GM10847 (cell line): ENCODE data around the gene TMEM229B.

ENCODE experiments used
- POLR2A ChIP-seq: IDR thresholded peaks from 2 replicates; pipeline ENCODE4 v1.6.1; 2011; ENCODE audit not compliant: insufficient read length; ENCODE audit errors: extremely low read depth

The TMEM229B gene

DNA sequence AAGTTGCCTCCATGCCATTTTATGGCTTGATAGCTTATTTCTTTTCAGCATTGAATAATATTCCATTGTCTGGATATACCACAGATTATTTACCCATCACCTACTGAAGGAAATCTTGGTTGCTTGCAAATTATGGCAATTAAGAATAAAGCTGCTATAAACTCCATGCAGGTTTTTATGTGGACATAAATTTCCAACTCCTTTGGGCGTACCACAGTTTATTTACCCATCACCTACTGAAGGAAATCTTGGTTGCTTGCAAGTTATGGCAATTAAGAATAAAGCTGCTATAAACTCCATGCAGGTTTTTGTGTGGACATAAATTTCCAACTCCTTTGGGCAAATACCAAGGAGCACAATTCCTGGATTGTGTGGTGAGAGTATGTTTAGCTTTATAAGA, 32.0 kb upstream of the TMEM229B start:
- no peak for TF ChIP-seq POLR2A

DNA sequence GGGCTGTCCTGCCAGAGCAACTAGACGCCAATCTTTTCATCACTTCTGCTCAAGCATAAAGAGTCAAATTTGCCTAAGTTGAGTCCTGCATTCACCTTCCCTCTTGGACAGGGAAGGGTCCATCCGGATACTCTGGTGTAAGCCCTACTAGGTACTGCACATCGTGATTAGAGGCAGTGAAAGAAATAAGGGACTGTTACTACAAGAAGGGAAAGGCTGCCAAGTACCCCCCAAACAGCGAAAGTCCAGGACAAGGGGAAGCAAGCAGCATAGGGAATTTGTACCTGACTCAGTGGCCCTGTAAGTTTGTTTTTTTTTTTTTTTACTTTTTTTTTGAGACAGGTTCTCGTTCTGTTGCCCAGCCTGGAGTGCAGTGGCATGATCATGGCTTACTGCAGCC, 30.9 kb upstream of the TMEM229B start:
- no peak for TF ChIP-seq POLR2A

DNA sequence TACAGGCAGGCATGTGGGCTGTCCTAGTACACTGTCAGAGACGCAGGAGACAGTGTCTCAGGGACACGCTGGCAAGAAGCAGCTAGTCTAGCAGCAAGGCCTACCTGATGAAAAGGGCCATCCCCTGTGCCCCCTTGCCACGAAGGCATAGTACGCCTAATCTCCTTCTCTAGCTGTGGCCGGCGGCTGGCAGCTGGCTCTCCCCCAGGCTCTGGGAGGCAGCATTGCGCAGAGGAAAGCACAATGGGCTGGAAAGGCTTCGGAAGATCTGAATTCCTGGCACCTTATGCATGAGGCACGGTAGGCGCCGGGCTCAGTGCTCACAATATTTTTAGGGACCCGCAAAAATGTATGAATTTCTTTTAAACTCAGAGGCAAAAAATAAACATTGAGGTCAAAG, 28.6 kb upstream of the TMEM229B start:
- no peak for TF ChIP-seq POLR2A

DNA sequence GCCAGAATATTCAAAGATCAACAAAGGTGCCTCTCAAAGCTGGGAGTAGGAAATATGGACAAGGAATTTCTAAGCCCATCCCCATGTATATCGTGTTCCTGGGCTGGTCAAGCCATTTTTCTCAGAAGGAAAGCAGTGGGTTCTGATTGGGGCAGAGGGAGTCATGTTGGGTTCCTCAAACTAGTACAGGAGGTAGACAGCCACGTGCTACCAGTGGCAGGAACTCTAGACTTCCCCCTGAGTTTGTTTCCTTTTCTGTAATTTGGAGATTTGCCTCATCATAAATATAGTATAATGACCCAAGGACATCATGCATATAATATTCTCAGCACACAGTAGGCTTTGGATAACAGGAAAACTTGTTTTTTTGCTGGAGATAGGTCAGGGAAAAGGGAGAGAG, 28.2 kb upstream of the TMEM229B start:
- TF ChIP-seq POLR2A = no peak

DNA sequence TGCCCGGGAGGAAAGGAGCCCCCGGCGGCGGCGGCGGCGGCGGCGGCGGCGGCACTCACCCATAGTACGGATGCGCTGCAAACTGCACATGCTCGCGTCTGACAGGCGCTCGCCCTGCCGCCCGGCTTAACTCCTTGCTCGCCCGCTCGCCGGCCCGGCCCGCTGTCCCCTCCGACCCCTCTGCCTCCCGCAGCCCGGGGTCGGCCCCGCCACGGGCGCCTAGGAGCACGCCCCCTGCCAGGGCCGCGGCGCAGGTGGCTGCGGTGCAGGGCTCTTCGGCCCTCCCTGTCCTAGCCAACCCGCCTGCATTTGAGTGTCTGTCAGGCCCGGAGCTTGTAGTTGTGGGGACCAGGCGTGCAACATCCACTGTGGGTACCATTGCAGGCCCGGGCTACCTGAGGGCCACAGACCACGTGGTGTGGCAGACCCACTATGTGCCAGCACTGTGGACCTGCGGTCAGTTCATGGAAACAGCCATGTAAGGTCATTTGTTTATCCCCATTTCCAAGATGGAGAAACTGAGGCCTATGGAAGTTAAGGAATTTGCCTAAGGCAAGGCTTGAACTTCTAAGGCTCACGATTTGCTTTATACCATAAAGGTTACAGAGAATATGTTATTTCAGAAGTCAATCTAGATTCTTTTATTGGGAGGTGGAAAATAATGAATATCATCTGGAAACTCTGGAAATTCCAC, 27.0 kb upstream of the TMEM229B start:
- no peak for TF ChIP-seq POLR2A

DNA sequence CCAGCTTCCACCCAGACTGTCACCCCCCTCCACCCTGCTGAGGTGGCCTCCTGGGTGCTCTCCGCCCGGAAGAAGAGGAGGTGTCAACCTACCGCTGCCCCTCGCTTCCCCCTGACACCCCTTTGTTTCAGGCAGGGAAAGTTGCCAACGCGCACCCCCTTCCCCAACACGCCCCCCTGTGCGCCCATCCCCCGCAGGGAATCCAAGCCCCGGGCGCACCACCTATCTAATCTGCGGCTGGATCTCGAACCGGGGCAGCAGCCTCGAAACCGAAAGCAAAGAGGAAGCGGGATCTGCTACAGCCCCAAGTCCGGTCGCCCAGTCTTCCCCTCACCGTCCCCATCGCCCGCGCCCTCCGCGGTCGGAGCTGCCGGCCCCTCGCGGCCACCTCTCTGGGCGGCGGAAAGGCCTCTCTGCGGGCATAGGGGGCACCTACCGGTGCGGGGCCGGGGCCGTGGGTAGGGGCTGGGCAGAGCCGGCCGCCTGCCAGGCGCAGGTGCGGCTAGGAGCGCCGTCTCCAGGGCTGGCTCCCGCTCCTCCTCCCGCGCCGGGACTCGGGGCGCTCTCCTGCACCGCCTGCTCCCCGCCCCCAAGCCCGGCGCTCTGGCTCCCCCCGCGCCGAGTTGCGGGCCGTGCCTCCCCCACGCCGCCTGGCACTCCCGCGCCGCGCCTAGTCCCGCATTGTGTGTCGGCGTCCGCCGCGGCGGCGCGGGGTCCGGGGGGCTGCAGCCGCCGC, 26.3 kb upstream of the TMEM229B start:
- TF ChIP-seq POLR2A = no peak

DNA sequence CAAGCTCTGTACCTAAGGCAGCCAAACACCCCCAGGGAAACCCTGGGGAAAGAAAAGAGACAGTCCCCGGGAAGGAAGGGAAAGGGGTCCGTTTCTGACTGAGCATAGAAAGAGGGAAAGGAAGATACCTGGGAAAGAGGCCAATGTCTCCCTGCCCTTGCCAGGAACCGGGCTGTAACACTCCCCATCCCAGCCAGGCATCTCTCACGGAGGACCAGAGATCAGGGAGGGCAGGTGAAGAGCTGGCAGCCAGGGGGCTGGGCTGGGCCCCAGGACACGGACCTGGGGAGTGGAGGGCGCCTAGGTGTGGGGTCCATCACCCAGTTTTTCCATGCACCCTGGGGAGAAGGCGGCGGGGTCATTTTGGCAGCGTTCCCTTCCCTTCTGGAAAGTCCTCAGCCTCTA, 25.7 kb upstream of the TMEM229B start:
- no peak for TF ChIP-seq POLR2A

DNA sequence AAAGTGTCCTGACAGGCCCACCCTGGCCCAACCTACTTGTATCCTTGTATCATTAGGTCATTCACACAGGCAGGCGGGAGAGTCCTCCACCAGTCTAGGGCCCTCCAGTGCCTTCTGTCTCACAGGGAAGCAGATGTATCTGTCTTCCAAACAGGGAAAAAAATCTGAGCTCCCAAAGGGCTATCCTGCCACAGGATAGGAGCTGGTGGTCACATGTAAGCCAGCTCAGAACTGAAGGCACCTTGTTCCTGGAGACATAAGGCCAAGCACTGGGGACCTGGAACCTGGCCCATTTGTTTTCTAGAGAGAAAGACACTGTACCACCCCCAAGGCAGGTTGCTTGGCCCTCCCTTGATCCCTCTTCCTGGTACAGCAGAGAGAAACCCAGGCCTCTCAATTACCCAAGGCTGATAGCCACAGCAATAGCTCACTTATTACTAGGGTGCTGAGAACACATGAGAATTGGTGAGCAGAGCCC, 25.1 kb upstream of the TMEM229B start:
- no peak for TF ChIP-seq POLR2A

DNA sequence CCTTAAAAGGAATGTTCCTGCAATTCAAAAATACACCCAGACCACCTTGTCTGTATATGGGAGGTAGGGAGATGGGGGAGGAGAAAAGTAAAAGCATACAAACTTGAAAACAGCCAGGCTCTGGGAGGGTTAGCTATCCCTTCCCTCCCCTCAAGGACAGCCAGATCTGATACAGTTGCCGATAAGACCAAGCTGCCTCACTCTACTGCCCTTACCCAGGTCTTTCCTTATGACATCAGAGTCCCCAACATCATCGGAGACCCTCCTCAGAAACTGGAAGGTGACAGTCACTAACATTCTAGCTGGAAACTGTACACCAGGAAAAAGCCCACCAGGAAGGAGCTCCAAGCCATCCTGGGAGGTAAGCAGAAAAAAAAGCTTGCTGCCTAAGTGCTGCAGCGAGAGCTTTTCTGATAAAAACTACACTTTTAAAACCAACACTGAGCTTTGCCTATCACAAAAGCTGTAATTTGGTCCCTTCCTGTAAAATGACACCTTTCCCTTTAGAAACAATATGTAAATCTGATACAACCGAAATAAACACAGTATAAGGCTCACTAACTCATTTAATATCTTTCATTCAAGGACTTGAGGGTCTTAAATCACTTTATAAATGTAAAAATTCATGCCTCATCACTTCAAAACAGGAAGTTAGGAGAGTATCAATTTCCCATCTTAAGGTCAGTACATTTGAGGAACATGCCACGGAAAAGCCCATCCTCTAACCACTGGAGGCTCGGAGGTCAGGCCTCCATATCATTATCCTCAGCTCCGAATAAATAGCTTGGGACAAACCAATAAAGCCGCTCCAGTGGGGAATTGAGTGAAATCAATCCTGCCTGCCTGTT, 24.2 kb upstream of the TMEM229B start:
- TF ChIP-seq POLR2A = no peak

DNA sequence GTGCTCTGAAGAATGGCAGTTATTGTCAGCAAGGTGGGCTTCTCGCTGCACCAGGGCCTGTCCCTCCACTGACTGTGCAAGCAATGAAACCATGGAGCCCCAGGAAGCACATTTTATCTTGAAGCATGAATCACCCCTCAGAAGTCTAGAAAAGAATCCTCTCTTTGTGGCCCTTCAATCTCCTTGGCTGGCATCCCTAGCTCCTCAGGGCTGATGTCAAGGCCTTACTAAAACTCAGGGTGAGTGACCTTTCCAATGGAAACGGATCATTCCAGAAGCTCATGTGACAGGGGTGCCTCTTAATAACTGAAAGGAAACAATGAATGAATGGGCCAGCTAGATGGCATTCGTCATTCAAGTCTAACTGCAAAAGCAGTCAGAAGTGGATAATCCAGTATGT, 22.3 kb upstream of the TMEM229B start:
- no peak for TF ChIP-seq POLR2A

DNA sequence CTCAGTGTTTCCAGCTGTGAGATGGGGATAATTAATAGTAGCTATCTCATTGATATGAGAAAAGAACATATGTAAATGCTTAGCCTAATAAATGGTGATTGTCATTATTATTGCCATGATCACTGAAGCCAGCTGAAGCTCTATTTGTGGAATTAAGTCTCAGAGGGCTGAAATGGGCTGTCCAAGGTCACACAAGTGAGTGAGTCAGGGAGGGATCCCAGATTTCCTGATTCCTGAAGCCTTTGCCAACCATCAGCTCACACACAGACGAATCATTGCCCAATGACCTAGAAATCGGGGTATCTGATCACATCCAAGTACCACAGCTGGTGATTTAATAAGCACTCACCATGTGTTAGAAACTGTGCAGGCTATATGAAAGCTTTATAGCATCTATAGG, 21.6 kb upstream of the TMEM229B start:
- TF ChIP-seq POLR2A = no peak

DNA sequence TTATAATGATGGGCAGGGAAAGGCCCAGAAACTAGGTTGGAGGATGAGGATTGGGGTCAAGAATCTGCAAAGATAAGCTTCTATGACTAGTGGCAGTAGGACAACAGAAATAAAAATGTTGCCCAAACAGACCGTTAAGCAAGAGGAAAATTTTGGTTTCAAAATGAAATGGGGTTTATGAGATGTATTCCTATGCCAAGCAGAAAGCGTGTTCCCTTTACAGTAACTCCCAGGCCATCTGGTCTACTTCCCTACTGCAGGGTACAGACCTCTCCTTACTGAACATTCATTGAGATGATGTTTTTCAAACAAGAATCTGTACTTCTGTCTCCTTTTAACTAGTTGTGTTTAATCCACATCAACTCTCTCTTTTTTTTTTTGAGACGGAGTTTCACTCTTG, 20.4 kb upstream of the TMEM229B start:
- TF ChIP-seq POLR2A = no peak

DNA sequence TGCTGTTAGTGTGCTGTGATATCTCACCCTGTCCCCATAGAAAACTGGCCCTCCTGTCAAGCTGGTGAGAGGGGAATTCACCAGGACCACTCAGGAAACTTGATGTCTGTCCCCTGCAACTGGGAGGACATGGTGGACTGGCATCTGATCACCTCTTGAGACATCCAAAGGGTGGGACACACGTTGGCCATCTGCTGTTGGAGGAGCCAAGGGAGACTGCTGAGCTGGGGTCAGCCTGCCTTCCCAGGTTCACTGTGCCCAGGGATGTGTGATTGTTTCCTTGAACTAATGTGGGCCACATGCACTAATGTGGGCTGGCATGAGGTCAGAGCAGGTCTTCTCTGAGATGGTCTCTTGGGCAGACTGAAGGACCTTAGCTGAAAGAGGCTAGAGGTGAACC, 16.7 kb upstream of the TMEM229B start:
- no peak for TF ChIP-seq POLR2A

DNA sequence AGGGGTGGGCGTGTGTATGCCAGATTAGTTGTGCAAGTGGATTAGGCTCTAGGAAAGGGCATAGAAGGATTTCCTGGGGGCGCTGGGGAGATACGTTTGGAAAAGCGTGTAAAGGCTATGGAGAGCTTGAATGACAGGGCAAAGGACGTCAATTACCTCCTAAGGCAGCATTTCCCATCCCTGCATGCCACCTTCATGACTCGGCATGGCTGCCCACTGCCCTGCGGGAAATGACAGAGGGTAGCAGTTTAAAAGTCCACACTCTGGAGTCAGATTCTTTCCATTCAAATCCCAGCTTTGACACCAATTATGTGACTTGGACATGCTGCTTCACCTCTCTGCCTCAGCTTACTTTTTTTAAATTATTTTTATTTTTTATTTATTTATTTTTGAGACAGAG, 14.8 kb upstream of the TMEM229B start:
- TF ChIP-seq POLR2A = no peak

DNA sequence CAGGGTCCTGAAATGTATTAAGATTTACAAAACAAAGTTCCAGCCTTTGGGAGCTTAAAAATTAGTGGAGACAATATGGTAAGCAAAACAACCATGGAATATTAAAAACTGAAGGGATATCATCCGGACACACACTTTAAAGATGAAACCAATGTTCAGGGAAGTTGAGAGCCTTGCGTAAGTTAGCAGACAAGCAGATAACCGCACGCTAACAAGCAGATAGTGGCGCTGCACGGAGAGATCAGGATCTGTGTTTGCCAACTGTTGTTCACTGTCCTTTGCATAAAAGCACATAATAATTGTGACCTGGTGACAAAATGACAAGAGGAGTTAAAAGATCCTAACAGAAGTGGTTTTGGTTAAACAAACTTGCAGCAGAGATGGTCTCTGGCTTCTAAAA, 14.3 kb upstream of the TMEM229B start:
- TF ChIP-seq POLR2A = no peak

DNA sequence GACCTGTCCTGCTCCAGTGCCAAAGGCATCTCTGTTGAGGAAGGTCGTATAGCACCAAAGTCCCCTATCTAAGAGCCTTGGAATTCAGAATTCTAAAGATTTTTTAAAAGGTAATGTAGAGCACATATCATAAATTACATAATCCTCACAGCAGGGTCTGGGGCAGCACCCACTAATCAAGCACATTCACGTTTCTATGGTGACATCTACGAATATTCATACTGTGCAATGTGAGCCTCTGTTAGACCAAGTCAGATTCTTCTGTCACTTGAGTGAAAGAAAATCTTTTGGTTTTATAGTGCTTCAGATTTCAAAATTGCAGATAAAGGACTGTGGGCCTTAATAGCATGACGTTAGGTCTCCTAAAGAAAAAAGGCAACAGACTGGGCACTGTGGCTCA, 13.1 kb upstream of the TMEM229B start:
- TF ChIP-seq POLR2A = no peak
